Endothelial cell of umbilical vein (primary cell): ENCODE results near the gene PDE11A. TPM values are rescaled to one million over a fixed set of nuclear protein-coding genes. Genes with fewer than 3 reads are reported as not detected.
A peak's percentile ranks its signal among the peaks of the same experiment; 100 is the strongest.

ENCODE experiments used
- BruUV-seq: library from RNA; stranded (reverse); fragments of 400-500 nt; replicated peaks from 2 replicates; lab custom pipeline; 2021; lab: Mats Ljungman, UMichigan
- CTCF ChIA-PET: fragments of 300-600, 350-600 bp; sonication (Branson Sonifier 250); formaldehyde crosslinking; loops from one replicate; lab custom pipeline; 2021; ENCODE audit warnings: antibody characterized with exemption, inconsistent platforms; lab: Charles Lee
- POLR2A ChIA-PET: fragments of 300-600, 350-600 bp; sonication (Branson Sonifier 250); formaldehyde crosslinking; loops from one replicate; lab custom pipeline; 2021; ENCODE audit warnings: antibody characterized with exemption, inconsistent platforms; lab: Charles Lee
- DNase-seq: peaks from one replicate; pipeline ENCODE4 v3.0.0-alpha.2; 2011; ENCODE audit warnings: low read depth, low spot score
- FAIRE-seq: peaks from 2 replicates; lab custom pipeline; 2011; peaks lifted over from hg19 to GRCh38; lab: Jason Lieb, UNC
- H2AFZ ChIP-seq: 2 replicates; pipeline ENCODE4 v1.6.0; 2012; ENCODE audit warnings: low read depth, low read length, control low read depth, inconsistent platforms
- H3K27ac ChIP-seq: 2 replicates; pipeline ENCODE4 v1.5.1; 2011; ENCODE audit warnings: low read depth, mild to moderate bottlenecking, control low read depth, low read length, moderate library complexity; ENCODE audit not compliant: insufficient read depth
- H3K27me3 ChIP-seq, 2 experiments: 2 replicates each; pipeline versions ENCODE4 v1.6.0 to v1.6.1; 2011; ENCODE audit warnings: low read length in 2 of 2, mixed read lengths in 1 of 2; ENCODE audit not compliant: control insufficient read depth in 2 of 2, insufficient read depth in 2 of 2
- H3K36me3 ChIP-seq, 2 experiments: 2 replicates in 1 of 2; 3 replicates in 1 of 2; pipeline ENCODE4 v1.5.1; 2011; ENCODE audit warnings: low read length in 2 of 2, mild to moderate bottlenecking in 1 of 2, moderate library complexity in 1 of 2; ENCODE audit not compliant: control insufficient read depth in 2 of 2, insufficient read depth in 2 of 2; ENCODE audit errors: extremely low read depth in 1 of 2
- H3K4me1 ChIP-seq: 3 replicates; pipeline ENCODE4 v1.5.1; 2011; ENCODE audit warnings: mild to moderate bottlenecking, low read length; ENCODE audit not compliant: control insufficient read depth, insufficient read depth; ENCODE audit errors: extremely low read depth
- H3K4me2 ChIP-seq: 2 replicates; pipeline ENCODE4 v1.6.1; 2011; ENCODE audit warnings: low read length, control low read depth, mixed read lengths; ENCODE audit not compliant: insufficient read depth
- H3K4me3 ChIP-seq, 3 experiments: fragments of 200-600 bp in 1 of 3; sonication (generic), shearing (Covaris generic) in 1 of 3; replicated peaks in 1 of 3; 2 replicates each; pipeline ENCODE4 v1.5.1; 2011 to 2016; ENCODE audit warnings: control low read depth in 3 of 3, low read length in 3 of 3, mild to moderate bottlenecking in 2 of 3, inconsistent platforms in 1 of 3, low read depth in 1 of 3, moderate library complexity in 1 of 3; ENCODE audit not compliant: insufficient read depth in 1 of 3
- H3K79me2 ChIP-seq: 2 replicates; pipeline ENCODE4 v1.6.0; 2012; ENCODE audit warnings: low read length, inconsistent platforms; ENCODE audit not compliant: control insufficient read depth, insufficient read depth
- H3K9ac ChIP-seq: replicated peaks from 2 replicates; pipeline ENCODE3; 2011; ENCODE audit warnings: low read length, control low read depth; ENCODE audit not compliant: insufficient read depth; ENCODE audit errors: extremely low read depth
- H3K9me1 ChIP-seq: replicated peaks from 3 replicates; pipeline ENCODE4 v1.6.0; 2011; ENCODE audit warnings: mild to moderate bottlenecking, low read length; ENCODE audit not compliant: control insufficient read depth, insufficient read depth; ENCODE audit errors: extremely low read depth
- H3K9me3 ChIP-seq: replicated peaks from 2 replicates; pipeline ENCODE4 v1.5.1; 2012; ENCODE audit warnings: low read length, inconsistent platforms; ENCODE audit not compliant: control insufficient read depth, insufficient read depth
- H4K20me1 ChIP-seq: replicated peaks from 2 replicates; pipeline ENCODE3; 2011; ENCODE audit warnings: mild to moderate bottlenecking, low read length; ENCODE audit not compliant: control insufficient read depth, insufficient read depth; ENCODE audit errors: extremely low read depth
- EZH2 ChIP-seq: IDR thresholded peaks from 2 replicates; pipeline ENCODE4 v1.6.1; 2012; ENCODE audit warnings: borderline replicate concordance, low read depth, mild to moderate bottlenecking, moderate library complexity, low read length, inconsistent platforms; ENCODE audit not compliant: severe bottlenecking
- FOS ChIP-seq: IDR thresholded peaks from 2 replicates; pipeline ENCODE4 v1.6.1; 2011; ENCODE audit warnings: mild to moderate bottlenecking, low read length, moderate library complexity, borderline replicate concordance; ENCODE audit not compliant: insufficient read depth
- GATA2 ChIP-seq: IDR thresholded peaks from 2 replicates; pipeline ENCODE4 v1.7.0; 2011; ENCODE audit warnings: low read depth, mild to moderate bottlenecking, moderate library complexity, mixed read lengths, low read length; ENCODE audit not compliant: insufficient read length, insufficient read depth
- JUN ChIP-seq: IDR thresholded peaks from 2 replicates; pipeline ENCODE4 v1.6.1; 2011; ENCODE audit warnings: borderline replicate concordance, low read depth; ENCODE audit not compliant: insufficient read length, insufficient read depth
- MYC ChIP-seq: IDR thresholded peaks from one replicate; pipeline ENCODE4 v1.6.1; 2011; ENCODE audit warnings: mild to moderate bottlenecking, low read depth, low read length
- POLR2A ChIP-seq: IDR thresholded peaks from 2 replicates; pipeline ENCODE4 v1.6.1; 2012; ENCODE audit warnings: low read depth, mild to moderate bottlenecking, control low read depth, low read length
- POLR2AphosphoS5 ChIP-seq: IDR thresholded peaks from 2 replicates; pipeline ENCODE4 v1.6.1; 2012; ENCODE audit warnings: low read depth, mild to moderate bottlenecking, control low read depth, low read length, moderate library complexity; ENCODE audit not compliant: insufficient read depth
- dilution Hi-C: fragments of 300-500 bp; cut with MboI; formaldehyde crosslinking; loops from one replicate; pipeline ENCODE4 v1.15.0; 2019; ENCODE audit warnings: low sequenced_read_pairs; ENCODE audit not compliant: extremely low pct_ligation_motif_present
- intact Hi-C: fragments of 100-400 bp; cut with micrococcal nuclease; formaldehyde crosslinking; loops from one replicate; pipeline ENCODE4 v1.10.0; 2022
- polyA plus RNA-seq, 4 experiments: library from polyadenylated mRNA; depleted of rRNA in 3 of 4; stranded (reverse) in 3 of 4; unstranded in 1 of 4; fragments of >200 nt; gene quantifications; 2 replicates each; pipeline versions ENCODE4 v1.2.1 to v1.2.3, GENCODE V29; 2011 to 2012; ENCODE audit warnings: missing spikeins in 1 of 4
- total RNA-seq: library from RNA; stranded (reverse); gene quantifications from 2 replicates; pipeline ENCODE4 v1.2.3, GENCODE V29; 2021
- TF ChIP-seq, protein P1 (sequence below): IDR thresholded peaks from 2 replicates; pipeline ENCODE4 v1.6.1; 2011; ENCODE audit not compliant: insufficient read depth, insufficient read length
- TF ChIP-seq, protein P2 (sequence below), 2 donors: IDR thresholded peaks; 1 replicate in 1 of 2; 2 replicates in 1 of 2; pipeline ENCODE4 v1.5.1; 2011; ENCODE audit warnings: low read length in 2 of 2, mild to moderate bottlenecking in 2 of 2, moderate library complexity in 2 of 2, control low read depth in 1 of 2, inconsistent platforms in 1 of 2, low read depth in 1 of 2; ENCODE audit not compliant: insufficient read depth in 1 of 2; ENCODE audit errors: extremely low read depth in 1 of 2

Gene PDE11A
- total and polyA plus RNA-seq, 2 donors (not counting 3 experiments of a cell fraction or from before 2014, with no cell fraction given), result 0.07 to 0.51 TPM

DNA sequence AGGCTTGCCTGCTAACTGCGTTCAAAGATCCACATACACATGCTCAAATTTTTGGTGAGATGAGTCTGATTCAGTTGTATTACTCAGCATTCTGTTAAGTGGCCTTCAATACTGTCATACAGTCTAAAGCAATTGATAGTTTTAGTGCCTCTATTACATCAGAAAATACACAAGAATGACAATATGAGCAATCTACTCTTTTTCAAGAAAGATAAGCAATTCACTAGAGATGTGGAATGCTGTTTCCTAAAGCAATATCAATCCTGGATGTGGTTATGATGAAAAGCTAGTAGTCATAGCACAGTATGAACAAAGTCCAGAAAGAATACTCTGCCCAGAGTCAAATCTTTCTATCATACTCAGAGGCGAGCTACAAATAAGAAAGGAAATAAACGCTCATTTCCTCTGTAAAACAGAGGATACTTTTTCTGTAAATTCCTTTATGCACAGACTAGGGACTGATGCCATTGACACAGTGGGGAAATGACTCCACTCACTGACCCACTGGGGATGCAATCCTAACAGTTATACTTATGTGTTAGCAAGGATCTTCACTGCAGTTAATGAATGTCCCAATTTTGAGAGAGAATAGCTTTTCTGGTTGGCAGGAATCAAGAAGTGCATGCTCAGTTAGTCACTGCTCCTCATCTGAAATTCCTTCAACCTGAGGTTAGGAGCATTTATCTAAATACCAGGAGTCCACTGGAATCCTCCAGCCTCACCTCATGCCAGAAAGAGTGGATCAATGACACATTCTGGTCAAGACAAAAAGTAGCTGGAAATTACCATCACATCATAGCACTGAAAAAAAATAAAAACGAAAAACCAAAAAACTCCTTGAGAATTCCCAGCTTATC lies 83.3 kb downstream of the PDE11A start:
- Histone ChIP-seq H3K27ac (no peak overlapping the region), H3K4me2 (no peak overlapping the region), H3K27me3 (peaks cover 3 to 4% of the 10 kb centered on the region in 2 experiments), H3K79me2 (no peaks in the 10 kb centered on the region), H2AFZ (no peak overlapping the region), H3K4me1 (no peaks in the 10 kb centered on the region), H3K9ac (no peak overlapping the region), H3K36me3 (no peaks in the 10 kb centered on the region), H3K9me1 (no peaks in the 10 kb centered on the region), H3K4me3 (no peak overlapping the region), H3K9me3 (no peaks in the 10 kb centered on the region), H4K20me1 (no peaks in the 10 kb centered on the region)
- FAIRE-seq (no peak), DNase-seq (peak; percentile 11)
- dilution Hi-C loops (no loop called here), intact Hi-C loops (no loop called here)
- BruUV-seq, result no TSS peak
- ChIA-PET CTCF (interaction anchor here (1.2 kb wide), 1 partner anchor 430 kb away, joined by 3 read pairs; no protein-coding TSS in a partner anchor), POLR2A (no interaction called here)
- TF ChIP-seq GATA2, result peak; percentile 25
- TF ChIP-seq, protein P1, sequence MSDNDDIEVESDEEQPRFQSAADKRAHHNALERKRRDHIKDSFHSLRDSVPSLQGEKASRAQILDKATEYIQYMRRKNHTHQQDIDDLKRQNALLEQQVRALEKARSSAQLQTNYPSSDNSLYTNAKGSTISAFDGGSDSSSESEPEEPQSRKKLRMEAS, result no peak
- peak; percentile 12 for TF ChIP-seq FOS
- TF ChIP-seq EZH2, result no peak

DNA sequence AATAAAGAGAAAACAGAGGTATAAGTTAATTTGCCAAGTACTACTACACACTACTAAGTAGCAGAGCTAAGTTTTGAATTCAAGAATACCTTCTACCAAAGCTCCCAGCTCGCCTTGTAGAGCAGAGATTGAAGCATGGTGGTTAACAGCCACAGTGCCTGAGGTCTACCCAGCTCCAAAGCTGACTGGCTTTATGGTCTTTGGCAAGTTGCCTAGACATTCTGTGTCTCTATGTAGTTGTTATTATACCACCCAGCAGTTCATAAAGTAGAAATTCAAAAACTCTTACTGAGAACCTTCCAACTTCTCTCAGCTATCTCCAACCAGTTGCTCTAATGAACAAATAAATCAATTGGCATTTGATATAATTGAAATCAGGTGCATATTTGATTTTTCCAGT lies 87.8 kb downstream of the PDE11A start:
- no peaks in the 10 kb centered on the region for H3K9me1 ChIP-seq
- peaks cover 2 to 3% of the 10 kb centered on the region in 2 experiments for H3K27me3 ChIP-seq
- FAIRE-seq (no peak), DNase-seq (no peak)
- no TSS peak for BruUV-seq
- no peak for TF ChIP-seq MYC
- TF ChIP-seq, protein P2, sequence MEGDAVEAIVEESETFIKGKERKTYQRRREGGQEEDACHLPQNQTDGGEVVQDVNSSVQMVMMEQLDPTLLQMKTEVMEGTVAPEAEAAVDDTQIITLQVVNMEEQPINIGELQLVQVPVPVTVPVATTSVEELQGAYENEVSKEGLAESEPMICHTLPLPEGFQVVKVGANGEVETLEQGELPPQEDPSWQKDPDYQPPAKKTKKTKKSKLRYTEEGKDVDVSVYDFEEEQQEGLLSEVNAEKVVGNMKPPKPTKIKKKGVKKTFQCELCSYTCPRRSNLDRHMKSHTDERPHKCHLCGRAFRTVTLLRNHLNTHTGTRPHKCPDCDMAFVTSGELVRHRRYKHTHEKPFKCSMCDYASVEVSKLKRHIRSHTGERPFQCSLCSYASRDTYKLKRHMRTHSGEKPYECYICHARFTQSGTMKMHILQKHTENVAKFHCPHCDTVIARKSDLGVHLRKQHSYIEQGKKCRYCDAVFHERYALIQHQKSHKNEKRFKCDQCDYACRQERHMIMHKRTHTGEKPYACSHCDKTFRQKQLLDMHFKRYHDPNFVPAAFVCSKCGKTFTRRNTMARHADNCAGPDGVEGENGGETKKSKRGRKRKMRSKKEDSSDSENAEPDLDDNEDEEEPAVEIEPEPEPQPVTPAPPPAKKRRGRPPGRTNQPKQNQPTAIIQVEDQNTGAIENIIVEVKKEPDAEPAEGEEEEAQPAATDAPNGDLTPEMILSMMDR (IDR thresholded peaks at IDR 0.05; ENCODE audit: extremely low read depth in 1 of 2, insufficient read depth in 1 of 2, low read depth in 1 of 2, low read length in 2 of 2), result no peak
- TF ChIP-seq, protein P1, result no peak
- TF ChIP-seq GATA2, result no peak
- no peak for TF ChIP-seq POLR2AphosphoS5
- TF ChIP-seq JUN, result no peak
- no peak for TF ChIP-seq FOS
- TF ChIP-seq POLR2A, result no peak
- no peaks in the 10 kb centered on the region for H3K9me3 ChIP-seq
- ChIA-PET POLR2A (no interaction called here), CTCF (interaction anchor here (1.1 to 2.2 kb wide), 4 partner anchors 9 to 435 kb away, joined by 4 to 17 read pairs (median 6); no protein-coding TSS in a partner anchor)
- dilution Hi-C loops, result no loop called here
- no peak overlapping the region for H3K4me2 ChIP-seq
- no peak overlapping the region for H3K4me3 ChIP-seq
- no peaks in the 10 kb centered on the region for H3K79me2 ChIP-seq
- H3K36me3 ChIP-seq, result no peaks in the 10 kb centered on the region
- intact Hi-C loops, result loop anchor here (5.0 kb wide), 1 partner anchor 428 kb away; no protein-coding TSS in a partner anchor
- no peak overlapping the region for H2AFZ ChIP-seq
- no peak overlapping the region for H3K27ac ChIP-seq
- no peaks in the 10 kb centered on the region for H3K4me1 ChIP-seq
- no peaks in the 10 kb centered on the region for H4K20me1 ChIP-seq
- H3K9ac ChIP-seq, result no peak overlapping the region
